Heart left ventricle (tissue), 16 donors: ENCODE measurements around the gene PLSCR3. TPM values are rescaled to one million over a fixed set of nuclear protein-coding genes. Genes with fewer than 3 reads are reported as not detected.

Source experiments
- ATAC-seq, 4 donors: fragments of 200-7000 bp; cut with Tn5 transposase; one replicate each; pipeline ENCODE4 v1.9.1; 2020 to 2022; ENCODE audit warnings: moderate library complexity in 4 of 4, mild to moderate bottlenecking in 3 of 4, moderate number of reproducible peaks in 1 of 4
- DNase-seq, 5 donors: peaks; one replicate each; pipeline ENCODE4 v3.0.0-alpha.2; 2020
- H3K27ac ChIP-seq, 12 donors: fragments of 200-600 bp; sonication (generic) in 4 of 12; one replicate each; pipeline versions ENCODE4 v1.5.0 to v1.8.0; 2016 to 2022; ENCODE audit warnings: mild to moderate bottlenecking in 2 of 12
- H3K27me3 ChIP-seq, 9 donors: fragments of 200-600 bp; sonication (generic) in 2 of 9; one replicate each; pipeline versions ENCODE4 v1.5.1 to v1.8.0; 2016 to 2022; ENCODE audit warnings: mild to moderate bottlenecking in 3 of 9
- H3K36me3 ChIP-seq, 9 donors: fragments of 200-600 bp; sonication (generic) in 2 of 9; one replicate each; pipeline versions ENCODE4 v1.5.0 to v1.8.0; 2018 to 2022; ENCODE audit warnings: mild to moderate bottlenecking in 2 of 9
- H3K4me1 ChIP-seq, 12 donors: fragments of 200-600 bp; sonication (generic) in 4 of 12; one replicate each; pipeline versions ENCODE4 v1.5.0 to v1.8.0; 2016 to 2022; ENCODE audit warnings: mild to moderate bottlenecking in 3 of 12
- H3K4me3 ChIP-seq, 12 donors: fragments of 200-600 bp; sonication (generic) in 4 of 12; one replicate each; pipeline versions ENCODE4 v1.5.0 to v1.8.0; 2017 to 2022; ENCODE audit warnings: mild to moderate bottlenecking in 9 of 12, moderate library complexity in 4 of 12
- H3K9me3 ChIP-seq, 12 donors: fragments of 200-600 bp; sonication (generic) in 4 of 12; one replicate each; pipeline versions ENCODE4 v1.5.0 to v1.8.0; 2016 to 2022; ENCODE audit warnings: mild to moderate bottlenecking in 1 of 12
- POLR2A ChIP-seq, 2 donors: fragments of 450-650 bp; IDR thresholded peaks; one replicate each; pipeline ENCODE4 v1.6.1; 2017; ENCODE audit warnings: antibody characterized with exemption in 2 of 2, mild to moderate bottlenecking in 2 of 2, moderate library complexity in 2 of 2
- WGBS, 4 donors: extraction: QIAGEN DNeasy Blood & Tissue Kit in 2 of 4; methylation state at CpG; one replicate each; pipeline versions ENCODE4 v1.1.5 to v1.1.7; 2013 to 2018; 5-methylcytosine and 5-hydroxymethylcytosine counted together
- intact Hi-C, 10 donors: fragments of 100-400 bp; cut with DNase I; formaldehyde crosslinking; loops; one replicate each; pipeline versions ENCODE4 v1.11.1 to v1.14.2; 2022
- polyA plus RNA-seq, 2 donors: library from polyadenylated mRNA; stranded (reverse); fragments of 200-250 nt; gene quantifications; one replicate each; pipeline ENCODE4 v1.2.3, GENCODE V29; 2013
- total RNA-seq, 9 donors: library from RNA; depleted of rRNA in 2 of 9; stranded (reverse); fragments of >200 nt in 2 of 9; fragmentation: NEBNext Ultra II Directional in 3 of 9; extraction: Animal tissue kit (Norgen Biotek cat#: 25700) in 3 of 9; gene quantifications; one replicate each; pipeline versions ENCODE4 v1.1.0 to v1.2.4, GENCODE V29; 2016 to 2023
- TF ChIP-seq, protein P1 (sequence below), 12 donors: fragments of 200-600 bp; sonication (generic) in 4 of 12; IDR thresholded peaks; one replicate each; pipeline versions ENCODE4 v1.5.0 to v1.8.0; 2018 to 2022; ENCODE audit warnings: antibody characterized with exemption in 12 of 12, mild to moderate bottlenecking in 5 of 12
- donor health status: ischemic (EF 13 %, LVEDD 7.1; RV severe dilation, severe dysfunction).
- donor health status: healthy with polysubstance abuse.
- donor health status: DM: no; HTN: yes; CAD: no.
- donor health status: DM: no; HTN: no; CAD: no.
- donor health status: ischemic (EF 25% LVEDD 6.9; RV normal size, moderate dysfunction).
- donor health status: ischemic (EF 25% LVEDD 5.7; RV mildly dilated, moderate dysfunction).
- donor health status: healthy.
- donor health status: DM: yes; HTN: yes; CAD: no.
- donor health status: ischemic (EF 35%, LVEDD 5.7; RV mildly dilated, moderate dysfunction).
- donor health status: nonischemic (EF 11% LVEDD 7.7; RV severe dilation, severe dysfunction).
- donor health status: DM: yes; HTN: yes; CAD: no.
- donor health status: PGD.
- donor health status: ischemic (EF 29% LVEDD 5.4; RV normal size, mild dysfunction).
- donor health status: nonischemic (EF 23%, LVEDD 6.1; RV moderate dilation, normal function).

PLSCR3 gene
- total and polyA plus RNA-seq, 11 donors: 14.3 to 29.5 (median 16.9) TPM

DNA sequence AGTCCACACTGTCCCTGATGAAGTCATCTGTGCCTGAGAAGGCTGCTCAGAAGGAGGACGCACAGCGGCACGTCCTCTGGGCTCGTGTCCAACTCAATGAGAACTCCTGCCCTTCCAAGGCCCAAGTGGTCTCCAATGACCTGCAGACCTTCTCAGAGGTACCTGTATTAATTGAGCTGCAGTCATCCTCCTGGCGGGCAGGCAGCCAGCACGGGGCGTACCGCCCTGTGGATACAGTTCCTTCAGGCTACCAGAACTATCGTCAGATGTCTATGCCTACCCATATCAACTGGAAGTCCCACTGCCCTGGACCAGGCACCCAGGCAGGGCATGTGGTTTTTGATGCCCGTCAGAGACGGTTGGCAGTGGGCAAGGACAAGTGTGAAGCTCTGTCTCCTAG lies 38.0 kb upstream of the PLSCR3 start:
- Histone ChIP-seq H3K4me3 (no peak overlapping the region), H3K36me3 (no peaks in the 10 kb centered on the region), H3K9me3 (no peaks in the 10 kb centered on the region), H3K4me1 (peaks cover 4 to 26% (median 19%) of the 10 kb centered on the region in 12 donors), H3K27ac (no peak overlapping the region), H3K27me3 (peaks cover 0 to 11% (median 0%) of the 10 kb centered on the region in 9 donors)
- ATAC-seq: no peak
- peak in 1 of 5 donors; percentile 17 for DNase-seq
- intact Hi-C loops: loop anchor here in 1 of 10 donors (10.0 kb wide), 2 partner anchors 53 to 77 kb away; partner anchors contain the start of genes KCTD11, POLR2A, SLC35G6 and TMEM95
- 89 to 92% (median 91%) methylated on average over 11 of the region's 11 CpGs for WGBS, 4 donors
- TF ChIP-seq, protein P1, sequence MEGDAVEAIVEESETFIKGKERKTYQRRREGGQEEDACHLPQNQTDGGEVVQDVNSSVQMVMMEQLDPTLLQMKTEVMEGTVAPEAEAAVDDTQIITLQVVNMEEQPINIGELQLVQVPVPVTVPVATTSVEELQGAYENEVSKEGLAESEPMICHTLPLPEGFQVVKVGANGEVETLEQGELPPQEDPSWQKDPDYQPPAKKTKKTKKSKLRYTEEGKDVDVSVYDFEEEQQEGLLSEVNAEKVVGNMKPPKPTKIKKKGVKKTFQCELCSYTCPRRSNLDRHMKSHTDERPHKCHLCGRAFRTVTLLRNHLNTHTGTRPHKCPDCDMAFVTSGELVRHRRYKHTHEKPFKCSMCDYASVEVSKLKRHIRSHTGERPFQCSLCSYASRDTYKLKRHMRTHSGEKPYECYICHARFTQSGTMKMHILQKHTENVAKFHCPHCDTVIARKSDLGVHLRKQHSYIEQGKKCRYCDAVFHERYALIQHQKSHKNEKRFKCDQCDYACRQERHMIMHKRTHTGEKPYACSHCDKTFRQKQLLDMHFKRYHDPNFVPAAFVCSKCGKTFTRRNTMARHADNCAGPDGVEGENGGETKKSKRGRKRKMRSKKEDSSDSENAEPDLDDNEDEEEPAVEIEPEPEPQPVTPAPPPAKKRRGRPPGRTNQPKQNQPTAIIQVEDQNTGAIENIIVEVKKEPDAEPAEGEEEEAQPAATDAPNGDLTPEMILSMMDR (IDR thresholded peaks at IDR 0.05): no peak
- TF ChIP-seq POLR2A (IDR thresholded peaks at IDR 0.05): no peak

DNA sequence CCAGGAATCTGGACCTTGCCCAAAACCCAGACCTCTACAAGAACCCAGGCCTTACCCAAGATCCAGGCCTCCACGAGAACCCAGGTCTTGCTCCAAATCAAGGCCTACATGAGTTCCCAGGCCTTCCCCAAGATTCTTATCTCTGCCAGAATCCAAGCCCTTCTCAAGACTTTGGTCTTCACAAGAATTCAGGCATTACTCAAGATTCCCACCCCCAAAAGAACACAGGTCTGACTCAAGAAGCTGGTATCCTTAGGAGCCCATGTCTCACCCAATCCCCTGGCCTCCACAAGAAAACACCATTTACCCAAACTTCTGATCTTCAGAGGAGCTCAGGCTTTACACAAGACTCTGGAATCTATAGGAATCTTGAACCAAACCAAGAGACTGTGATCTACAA lies 36.9 kb upstream of the PLSCR3 start:
- Histone ChIP-seq H3K4me1 (peaks cover 0 to 16% (median 9%) of the 10 kb centered on the region in 12 donors), H3K4me3 (no peak overlapping the region), H3K27me3 (peaks cover 0 to 3% (median 0%) of the 10 kb centered on the region in 9 donors), H3K27ac (no peak overlapping the region), H3K36me3 (no peaks in the 10 kb centered on the region), H3K9me3 (no peaks in the 10 kb centered on the region)
- WGBS, 4 donors: 74 to 100% (median 91%) methylated on average over 1 of the region's 1 CpG
- intact Hi-C loops: loop anchor here in 1 of 10 donors (10.0 kb wide), 2 partner anchors 54 to 76 kb away; partner anchors contain the start of genes KCTD11, POLR2A, SLC35G6 and TMEM95
- no peak for TF ChIP-seq POLR2A (IDR thresholded peaks at IDR 0.05)
- TF ChIP-seq, protein P1 (IDR thresholded peaks at IDR 0.05): no peak
- no peak for ATAC-seq
- DNase-seq: peak in 1 of 5 donors; percentile 16

DNA sequence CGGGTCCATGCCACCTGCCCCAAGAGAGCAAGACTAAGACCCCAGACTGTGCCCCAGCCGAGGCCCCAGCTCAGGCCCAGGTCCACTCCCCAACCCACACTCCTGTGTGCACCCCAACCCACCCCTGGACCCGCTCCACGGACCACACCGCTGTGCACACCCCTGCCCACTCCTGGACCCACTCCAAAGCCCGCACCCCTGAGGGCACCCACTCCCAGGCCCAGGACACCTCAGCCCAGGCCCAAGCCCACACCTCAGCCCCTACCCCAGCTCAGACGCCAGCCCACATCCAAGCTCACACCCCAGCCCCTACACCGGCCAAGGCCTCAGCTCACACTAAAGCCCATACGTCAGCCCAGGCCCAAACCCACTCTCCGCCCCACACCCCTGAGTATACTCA lies 35.4 kb upstream of the PLSCR3 start:
- Histone ChIP-seq H3K4me3 (no peak overlapping the region), H3K4me1 (peaks cover 0 to 2% (median 0%) of the 10 kb centered on the region in 12 donors), H3K36me3 (no peaks in the 10 kb centered on the region), H3K9me3 (no peaks in the 10 kb centered on the region), H3K27ac (no peak overlapping the region), H3K27me3 (no peaks in the 10 kb centered on the region)
- 90 to 94% (median 92%) methylated on average over 10 of the region's 10 CpGs for whole genome bisulfite sequencing, 4 donors
- intact Hi-C loops: loop anchor here in 2 of 10 donors (10.0 kb wide), 3 partner anchors 55 to 75 kb away; partner anchors contain the start of genes KCTD11 (in 1 of the 2), POLR2A (in 1 of the 2), SLC35G6 (in 1 of the 2) and TMEM95 (in 1 of the 2)
- no peak for TF ChIP-seq POLR2A (IDR thresholded peaks at IDR 0.05)
- TF ChIP-seq, protein P1 (IDR thresholded peaks at IDR 0.05): no peak
- no peak for ATAC-seq
- peak in 1 of 5 donors; percentile 23 for DNase-seq

DNA sequence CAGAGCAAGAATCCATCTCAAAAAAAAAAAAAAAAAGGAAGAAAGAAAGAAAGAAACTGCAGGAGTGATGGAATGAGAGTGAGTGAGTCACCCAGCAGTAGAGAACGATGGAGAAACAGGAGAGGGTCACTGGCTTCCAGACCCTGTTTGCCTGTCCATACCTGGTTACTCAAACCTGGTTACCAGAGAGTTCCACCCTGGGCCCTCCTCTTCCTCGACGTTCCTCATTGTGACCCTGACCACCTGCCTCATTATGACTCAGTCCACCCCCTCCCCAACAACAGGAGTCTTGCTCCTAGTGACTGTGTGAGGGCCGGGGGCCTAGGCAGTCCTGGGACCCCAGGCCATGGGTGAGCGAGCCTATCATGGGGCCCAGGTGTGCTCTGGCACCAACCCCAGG lies 34.2 kb upstream of the PLSCR3 start, which contains the start of gene SPEM3:
SPEM3 (plus strand) TSS at position 301 of the 400 bp plus-strand sequence; CDS start at position 347, 46 bp downstream.
- ATAC-seq (no peak), DNase-seq (peak in 1 of 5 donors; percentile 8)
- 69 to 86% (median 78%) methylated on average over 3 to 5 of the region's 5 CpGs for WGBS, 4 donors
- intact Hi-C loops: loop anchor here in 1 of 10 donors (10.0 kb wide), 1 partner anchor 54 kb away; no protein-coding TSS in a partner anchor
- H3K36me3 ChIP-seq: no peaks in the 10 kb centered on the region
- H3K9me3 ChIP-seq: no peaks in the 10 kb centered on the region
- no peak for TF ChIP-seq POLR2A (IDR thresholded peaks at IDR 0.05)
- TF ChIP-seq, protein P1 (IDR thresholded peaks at IDR 0.05): no peak
- H3K27ac ChIP-seq: no peak within 1 kb of the TSS
- no peak within 1 kb of the TSS for H3K4me3 ChIP-seq
- H3K4me1 ChIP-seq: no peaks in the 10 kb centered on the region
- no peaks in the 10 kb centered on the region for H3K27me3 ChIP-seq
